Measurements from ENCODE around the gene LRFN2.
A peak's percentile ranks its signal among the peaks of the same experiment; 100 is the strongest.

LRFN2 gene

DNA sequence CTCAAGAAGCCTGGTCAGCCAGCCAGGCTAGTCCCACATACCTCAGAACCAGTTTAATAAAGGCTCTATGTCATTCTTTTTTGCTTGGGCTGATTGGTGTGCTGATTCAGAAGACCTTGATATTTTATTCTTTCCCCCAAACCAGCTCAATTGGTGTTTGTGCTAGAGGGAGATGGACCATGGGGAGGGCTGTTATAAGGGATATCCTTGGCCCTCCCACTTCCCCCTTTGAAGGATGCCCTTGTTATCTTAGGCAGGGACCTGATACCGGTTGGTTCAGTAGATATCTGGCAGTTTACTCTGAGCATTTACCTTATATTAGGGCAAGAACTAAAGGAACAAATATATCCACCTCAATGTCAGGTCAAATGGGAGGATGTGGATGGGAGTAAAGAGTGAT is 207.4 kb downstream of the LRFN2 start:
- peak; percentile 4 for DNase-seq (ENCODE audit: low spot score)
- in situ Hi-C loops (cut with MboI; ENCODE audit: low pct_unique_long_range_greater_than_20kb, low sequenced_read_pairs, unreplicated experiment), result no loop called here
- TF ChIP-seq, protein P1, sequence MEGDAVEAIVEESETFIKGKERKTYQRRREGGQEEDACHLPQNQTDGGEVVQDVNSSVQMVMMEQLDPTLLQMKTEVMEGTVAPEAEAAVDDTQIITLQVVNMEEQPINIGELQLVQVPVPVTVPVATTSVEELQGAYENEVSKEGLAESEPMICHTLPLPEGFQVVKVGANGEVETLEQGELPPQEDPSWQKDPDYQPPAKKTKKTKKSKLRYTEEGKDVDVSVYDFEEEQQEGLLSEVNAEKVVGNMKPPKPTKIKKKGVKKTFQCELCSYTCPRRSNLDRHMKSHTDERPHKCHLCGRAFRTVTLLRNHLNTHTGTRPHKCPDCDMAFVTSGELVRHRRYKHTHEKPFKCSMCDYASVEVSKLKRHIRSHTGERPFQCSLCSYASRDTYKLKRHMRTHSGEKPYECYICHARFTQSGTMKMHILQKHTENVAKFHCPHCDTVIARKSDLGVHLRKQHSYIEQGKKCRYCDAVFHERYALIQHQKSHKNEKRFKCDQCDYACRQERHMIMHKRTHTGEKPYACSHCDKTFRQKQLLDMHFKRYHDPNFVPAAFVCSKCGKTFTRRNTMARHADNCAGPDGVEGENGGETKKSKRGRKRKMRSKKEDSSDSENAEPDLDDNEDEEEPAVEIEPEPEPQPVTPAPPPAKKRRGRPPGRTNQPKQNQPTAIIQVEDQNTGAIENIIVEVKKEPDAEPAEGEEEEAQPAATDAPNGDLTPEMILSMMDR (IDR thresholded peaks at IDR 0.05; ENCODE audit: extremely low read depth, insufficient read depth, missing control alignments), result no peak

DNA sequence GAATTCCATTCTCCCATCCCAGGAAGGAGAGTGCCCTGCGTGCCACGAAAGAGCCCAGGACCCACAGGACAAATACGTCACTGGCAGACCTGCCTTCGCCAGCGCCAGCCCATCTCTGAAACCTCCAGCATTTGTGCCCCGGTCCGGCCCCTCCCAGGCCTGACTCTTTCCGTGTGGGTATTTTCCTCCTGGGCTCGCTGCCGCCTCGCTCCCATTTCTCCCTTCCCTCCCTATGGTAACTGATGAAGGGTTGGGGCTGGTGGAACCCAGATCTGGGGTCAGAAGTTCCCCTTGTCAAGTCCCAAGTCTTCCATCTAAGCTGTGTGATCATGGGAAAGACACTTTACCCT is 208.5 kb downstream of the LRFN2 start:
- DNase-seq (ENCODE audit: low spot score), result no peak
- TF ChIP-seq, protein P1 (IDR thresholded peaks at IDR 0.05; ENCODE audit: extremely low read depth, insufficient read depth, missing control alignments), result no peak
- in situ Hi-C loops (cut with MboI; ENCODE audit: low pct_unique_long_range_greater_than_20kb, low sequenced_read_pairs, unreplicated experiment), result no loop called here

DNA sequence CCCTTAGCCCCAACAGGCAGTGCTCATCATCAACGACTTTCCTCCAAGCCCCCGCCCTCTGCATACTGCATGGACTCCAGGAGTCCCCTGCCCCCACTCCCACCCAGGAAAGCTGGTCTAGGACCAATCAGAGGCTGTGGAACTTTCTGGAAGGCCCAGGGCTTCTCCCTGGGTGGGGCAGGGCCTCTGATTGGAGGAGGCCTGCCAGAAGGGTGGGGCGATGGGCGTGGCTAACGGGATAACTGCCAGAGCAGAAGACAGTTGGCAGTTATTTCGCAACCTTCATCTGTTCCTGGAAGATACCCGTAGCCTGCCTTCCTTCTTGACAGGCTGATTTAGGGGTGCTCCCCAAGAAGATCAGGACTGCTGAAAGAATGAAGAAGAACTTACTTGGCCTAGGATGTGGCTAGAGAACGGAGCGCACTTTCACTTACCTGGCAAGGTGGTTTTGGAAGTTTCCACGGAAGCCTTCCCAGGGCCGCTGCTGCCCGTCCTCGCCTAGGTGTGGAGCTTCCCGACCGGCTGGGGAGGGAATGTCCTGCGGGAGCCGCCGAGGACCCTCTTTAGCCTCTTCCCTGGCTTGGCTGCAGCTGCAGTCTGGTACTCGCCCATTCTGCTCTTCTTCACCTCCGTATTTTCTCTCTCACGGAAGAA is 209.0 kb downstream of the LRFN2 start:
- in situ Hi-C loops (cut with MboI; ENCODE audit: low pct_unique_long_range_greater_than_20kb, low sequenced_read_pairs, unreplicated experiment), result no loop called here
- DNase-seq (ENCODE audit: low spot score), result no peak
- TF ChIP-seq, protein P1 (IDR thresholded peaks at IDR 0.05; ENCODE audit: extremely low read depth, insufficient read depth, missing control alignments), result no peak

DNA sequence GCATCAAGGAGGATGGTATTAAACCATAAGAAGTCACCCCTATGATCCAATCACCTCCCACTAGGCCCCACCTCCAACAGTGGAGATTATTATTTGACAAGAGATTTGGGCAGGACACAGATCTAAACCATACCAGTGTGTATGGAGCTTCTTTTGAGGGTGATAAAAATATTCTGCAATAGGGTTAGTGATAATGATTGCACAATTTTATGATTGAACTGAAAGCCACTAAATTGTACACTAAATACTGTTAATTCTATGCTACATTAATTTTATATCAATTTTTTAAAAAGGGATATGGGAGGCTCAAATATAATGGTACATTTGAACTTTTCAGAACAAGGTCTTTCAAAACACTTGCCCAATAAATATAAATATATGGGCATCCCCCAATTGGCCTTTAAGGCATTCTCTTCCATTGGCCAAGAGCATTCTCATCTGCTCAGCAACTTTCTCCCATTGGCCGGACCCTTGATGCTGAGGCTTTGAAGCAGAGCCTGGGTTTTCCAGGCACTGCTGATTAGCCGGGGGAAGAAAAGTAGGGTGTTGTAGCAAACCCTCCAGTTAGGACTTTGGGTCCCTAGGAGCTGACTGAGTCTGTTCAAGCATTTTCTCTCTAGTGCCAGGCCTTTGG is 209.9 kb downstream of the LRFN2 start:
- DNase-seq (ENCODE audit: low spot score), result no peak
- in situ Hi-C loops (cut with MboI; ENCODE audit: low pct_unique_long_range_greater_than_20kb, low sequenced_read_pairs, unreplicated experiment), result no loop called here
- TF ChIP-seq, protein P1 (IDR thresholded peaks at IDR 0.05; ENCODE audit: extremely low read depth, insufficient read depth, missing control alignments), result no peak

DNA sequence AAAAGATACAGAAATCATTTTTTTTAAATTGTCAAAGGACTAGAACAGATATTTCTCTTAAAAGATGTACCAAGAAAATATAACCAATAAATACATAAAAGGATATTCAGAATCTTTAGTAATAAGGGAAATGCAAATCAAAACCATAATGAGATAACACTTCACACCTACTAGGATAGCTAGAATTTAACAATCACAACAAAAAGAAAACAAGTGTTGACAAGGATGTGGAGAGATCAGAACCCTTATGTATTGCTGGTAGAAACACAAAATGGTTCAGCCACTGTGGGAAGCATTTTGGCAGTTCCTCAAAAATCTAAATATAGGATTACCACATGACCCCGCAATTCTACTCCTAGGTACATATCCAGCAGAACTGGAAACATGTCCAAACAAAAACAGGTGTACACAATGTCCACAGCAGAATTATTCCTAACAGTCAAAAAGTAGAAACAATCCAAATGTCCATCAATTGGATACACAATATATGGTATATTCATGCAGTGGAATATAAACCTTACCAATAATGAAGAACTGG is 211.0 kb downstream of the LRFN2 start:
- DNase-seq (ENCODE audit: low spot score), result no peak
- in situ Hi-C loops (cut with MboI; ENCODE audit: low pct_unique_long_range_greater_than_20kb, low sequenced_read_pairs, unreplicated experiment), result no loop called here

DNA sequence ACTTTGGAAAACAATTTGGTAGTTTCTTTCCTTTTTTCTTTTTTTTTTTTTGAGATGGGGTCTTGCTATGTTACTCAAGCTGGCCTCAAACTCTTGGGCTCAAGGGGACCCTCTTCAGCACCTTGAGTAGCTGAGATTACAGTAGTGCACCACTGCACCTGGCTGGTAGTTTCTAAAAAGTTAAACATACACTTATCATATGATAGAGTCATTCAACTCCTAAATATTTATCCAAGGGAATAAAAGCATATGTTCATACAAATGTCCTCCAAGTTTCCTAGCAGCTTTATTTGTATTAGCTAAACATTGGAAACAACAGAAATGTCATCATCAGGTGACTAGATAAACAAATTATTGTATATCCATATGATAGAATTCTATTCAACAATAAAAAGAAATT is 213.9 kb downstream of the LRFN2 start:
- TF ChIP-seq, protein P1 (IDR thresholded peaks at IDR 0.05; ENCODE audit: extremely low read depth, insufficient read depth, missing control alignments), result no peak
- in situ Hi-C loops (cut with MboI; ENCODE audit: low pct_unique_long_range_greater_than_20kb, low sequenced_read_pairs, unreplicated experiment), result no loop called here
- no peak for DNase-seq (ENCODE audit: low spot score)

More for the DNA sequence above, 211.0 kb downstream of the LRFN2 start:
- TF ChIP-seq, protein P1 (IDR thresholded peaks at IDR 0.05; ENCODE audit: extremely low read depth, insufficient read depth, missing control alignments), result no peak

Measured in GM13977 (cell line).